Adrenal gland (tissue), 5 donors: ENCODE data around the gene F7.

Experiments
- CTCF ChIP-seq, 6 experiments: fragments of 450-650 bp in 4 of 6; fragments of 200-600 bp in 2 of 6; sonication (generic) in 1 of 6; IDR thresholded peaks; 1 replicate in 5 of 6; 2 replicates in 1 of 6; pipeline versions ENCODE4 v1.5.1 to v1.8.0; 2016 to 2021; ENCODE audit warnings: antibody characterized with exemption in 6 of 6, mild to moderate bottlenecking in 2 of 6, moderate library complexity in 1 of 6
- POLR2A ChIP-seq, 2 donors: fragments of 450-650 bp; IDR thresholded peaks; one replicate each; pipeline ENCODE4 v1.6.1; 2017; ENCODE audit warnings: antibody characterized with exemption in 2 of 2, mild to moderate bottlenecking in 2 of 2, moderate library complexity in 1 of 2
- donor health status: DM: no; HTN: no; CAD: no.

DNA sequence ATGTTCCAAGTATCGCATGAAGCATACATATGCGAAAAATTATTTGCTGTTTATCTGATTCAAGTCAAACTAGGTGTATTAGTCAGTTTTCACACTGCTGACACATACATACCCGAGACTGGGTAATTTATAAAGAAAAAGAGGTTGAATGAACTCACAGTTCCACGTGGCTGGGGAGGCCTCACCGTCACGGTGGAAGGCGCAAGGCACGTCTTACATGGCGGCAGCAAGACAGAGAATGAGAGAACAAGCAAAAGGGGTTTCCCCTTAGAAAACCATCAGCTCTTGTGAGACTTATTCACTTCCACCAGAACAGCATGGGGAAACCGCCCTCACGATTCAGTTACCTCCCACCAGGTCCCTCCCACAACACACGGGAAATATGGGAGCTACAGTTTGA is 39.9 kb downstream of the F7 start:
- TF ChIP-seq CTCF (IDR thresholded peaks at IDR 0.05) (no peak), POLR2A (IDR thresholded peaks at IDR 0.05) (no peak)
